ENCODE results near the gene GLDC. TPM values are rescaled to one million over a fixed set of nuclear protein-coding genes. Genes with fewer than 3 reads are reported as not detected.
A peak's percentile ranks its signal among the peaks of the same experiment; 100 is the strongest.
"Not testable (repeated sequence)": the region's sequence is repeated elsewhere in the genome, so short reads cannot be mapped to it uniquely, and the experiment has no call there.

The GLDC gene
- total RNA-seq, result 1.0 and 1.4 TPM in 2 replicates

- Mint-ChIP-seq H3K27me3 (ENCODE audit: low read depth) (peaks cover 67% of the 10 kb centered on the region), H3K36me3 (ENCODE audit: low read depth) (no peaks in the 10 kb centered on the region), H3K27ac (peak within 1 kb of the TSS; percentile 33), H3K4me3 (ENCODE audit: low read depth) (peak within 1 kb of the TSS; percentile 83), H3K9me3 (no peaks in the 10 kb centered on the region), H3K4me1 (ENCODE audit: low read depth) (peaks cover 18% of the 10 kb centered on the region)
- intact Hi-C loops (cut with micrococcal nuclease), result loop anchor here (2.0 kb wide), 1 partner anchor 35 kb away; no protein-coding TSS in a partner anchor
- peak; percentile 17 for DNase-seq (ENCODE audit: low spot score)
Measured at GRCh38 chr9:6645355-6646292, at the start of gene GLDC. TSS of gene GLDC (minus strand) at chr9:6645729. CDS start at chr9:6645499, 230 bp downstream.

GRCh38 chr9:6692881-6693361 lies 47.4 kb upstream of the GLDC start:
- Mint-ChIP-seq H3K27me3 (ENCODE audit: low read depth) (no peaks in the 10 kb centered on the region), H3K4me1 (ENCODE audit: low read depth) (no peaks in the 10 kb centered on the region)

GRCh38 chr9:6692433-6692832 lies 46.9 kb upstream of the GLDC start:
- no peaks in the 10 kb centered on the region for H3K4me1 Mint-ChIP-seq (ENCODE audit: low read depth)
- no peaks in the 10 kb centered on the region for H3K36me3 Mint-ChIP-seq (ENCODE audit: low read depth)
- no peak overlapping the region for H3K4me3 Mint-ChIP-seq (ENCODE audit: low read depth)
- intact Hi-C loops (cut with micrococcal nuclease), result no loop called here
- H3K9me3 Mint-ChIP-seq, result no peaks in the 10 kb centered on the region
- H3K27ac Mint-ChIP-seq, result no peak overlapping the region
- no peaks in the 10 kb centered on the region for H3K27me3 Mint-ChIP-seq (ENCODE audit: low read depth)
- no peak for DNase-seq (ENCODE audit: low spot score)

More at GRCh38 chr9:6692881-6693361, 47.4 kb upstream of the GLDC start:
- H3K9me3 Mint-ChIP-seq, result no peaks in the 10 kb centered on the region
- no peaks in the 10 kb centered on the region for H3K36me3 Mint-ChIP-seq (ENCODE audit: low read depth)
- intact Hi-C loops (cut with micrococcal nuclease), result no loop called here
- H3K4me3 Mint-ChIP-seq (ENCODE audit: low read depth), result no peak overlapping the region
- H3K27ac Mint-ChIP-seq, result no peak overlapping the region
- no peak for DNase-seq (ENCODE audit: low spot score)

DNA sequence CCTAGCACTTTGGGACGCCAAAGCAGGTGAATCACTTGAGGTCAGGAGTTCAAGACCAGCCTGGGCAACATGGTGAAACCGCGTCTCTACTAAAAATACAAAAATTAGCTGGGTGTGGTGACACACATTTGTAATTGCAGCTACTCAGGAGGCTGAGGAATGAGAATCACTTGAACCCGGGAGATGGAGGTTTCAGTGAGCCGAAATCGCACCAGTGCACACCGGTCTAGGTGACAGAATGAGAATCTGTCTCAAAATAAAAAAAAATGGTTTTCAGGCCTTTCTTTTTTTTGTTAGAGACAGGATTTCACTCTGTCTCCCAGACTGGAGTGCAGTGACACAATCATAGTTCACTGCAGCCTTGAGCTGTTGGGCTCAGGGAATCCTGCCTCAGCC lies 45.1 kb upstream of the GLDC start:
- H3K36me3 Mint-ChIP-seq (ENCODE audit: low read depth); DNase-seq (ENCODE audit: low spot score); H3K4me3 Mint-ChIP-seq (ENCODE audit: low read depth); intact Hi-C loops (cut with micrococcal nuclease); H3K27ac Mint-ChIP-seq; H3K27me3 Mint-ChIP-seq (ENCODE audit: low read depth); H3K4me1 Mint-ChIP-seq (ENCODE audit: low read depth); H3K9me3 Mint-ChIP-seq: not testable (repeated sequence)

DNA sequence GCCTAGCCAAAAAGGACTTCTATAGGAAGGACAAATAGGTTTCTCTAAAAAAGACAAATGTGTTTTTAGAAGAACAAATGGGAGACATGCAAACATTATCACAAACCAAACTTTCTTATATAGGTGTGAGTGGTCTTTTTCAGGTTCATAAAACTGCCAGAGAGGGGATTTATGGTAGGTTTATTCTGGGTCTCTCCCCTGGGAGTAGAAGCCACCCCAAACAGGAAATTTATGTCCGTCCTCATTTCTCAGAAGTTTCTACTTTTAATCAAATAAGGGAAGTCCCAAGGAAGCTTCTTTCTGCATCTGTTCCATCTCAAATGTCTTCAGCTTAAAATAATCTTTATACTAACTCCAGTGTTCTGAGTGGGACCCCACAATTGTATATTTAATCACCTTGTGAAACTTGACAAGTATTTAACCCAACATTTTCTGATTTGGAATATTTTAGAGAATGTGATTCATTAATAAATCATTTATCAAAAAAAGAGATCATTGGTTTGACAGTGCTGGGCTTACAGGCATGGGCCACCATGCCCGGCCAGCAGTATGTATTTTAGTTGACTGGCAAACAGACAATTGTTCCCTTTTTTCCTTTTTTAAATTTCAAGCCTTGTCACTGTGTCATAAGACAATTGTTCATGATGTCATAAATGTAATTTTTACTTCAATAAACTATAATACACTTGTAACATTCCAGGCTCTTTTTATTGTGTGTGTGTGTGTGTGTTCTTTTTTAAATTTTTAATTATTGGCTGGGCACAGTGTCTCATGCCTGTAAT lies 44.6 kb upstream of the GLDC start:
- no peaks in the 10 kb centered on the region for H3K4me1 Mint-ChIP-seq (ENCODE audit: low read depth)
- no peaks in the 10 kb centered on the region for H3K36me3 Mint-ChIP-seq (ENCODE audit: low read depth)
- no peak for DNase-seq (ENCODE audit: low spot score)
- no peak overlapping the region for H3K27ac Mint-ChIP-seq
- H3K4me3 Mint-ChIP-seq (ENCODE audit: low read depth), result no peak overlapping the region
- intact Hi-C loops (cut with micrococcal nuclease), result no loop called here
- H3K27me3 Mint-ChIP-seq (ENCODE audit: low read depth), result no peaks in the 10 kb centered on the region
- no peaks in the 10 kb centered on the region for H3K9me3 Mint-ChIP-seq

- Mint-ChIP-seq H3K36me3 (ENCODE audit: low read depth) (peaks cover 8% of the 10 kb centered on the region), H3K9me3 (no peaks in the 10 kb centered on the region), H3K4me3 (ENCODE audit: low read depth) (no peak overlapping the region), H3K27me3 (ENCODE audit: low read depth) (no peaks in the 10 kb centered on the region), H3K4me1 (ENCODE audit: low read depth) (peaks cover 13% of the 10 kb centered on the region), H3K27ac (no peak overlapping the region)
- DNase-seq (ENCODE audit: low spot score), result no peak
- intact Hi-C loops (cut with micrococcal nuclease), result no loop called here
Measured at GRCh38 chr9:6687180-6687579, 41.7 kb upstream of the GLDC start.

DNA sequence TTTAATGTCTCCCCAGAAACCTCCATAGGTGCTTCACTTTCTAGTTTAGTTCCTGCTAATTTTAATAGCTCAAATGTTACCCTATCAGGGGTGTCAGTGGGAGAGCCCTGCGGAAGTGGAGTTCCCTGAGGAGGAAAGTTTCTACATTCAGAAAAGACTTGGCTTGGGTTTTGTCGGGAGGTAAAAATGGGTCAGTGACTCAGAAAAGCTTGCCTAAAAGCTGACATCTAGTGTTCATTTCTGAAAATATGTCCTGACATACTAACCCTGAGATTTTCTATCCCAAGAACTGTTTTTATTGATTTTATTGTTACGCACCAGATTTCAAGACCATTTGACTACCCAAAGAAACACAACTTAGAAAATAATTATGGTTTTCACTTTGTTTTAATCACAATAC lies 40.9 kb upstream of the GLDC start:
- Mint-ChIP-seq H3K27me3 (ENCODE audit: low read depth) (no peaks in the 10 kb centered on the region), H3K36me3 (ENCODE audit: low read depth) (peaks cover 8% of the 10 kb centered on the region), H3K9me3 (no peaks in the 10 kb centered on the region), H3K4me3 (ENCODE audit: low read depth) (no peak overlapping the region), H3K27ac (no peak overlapping the region), H3K4me1 (ENCODE audit: low read depth) (peaks cover 13% of the 10 kb centered on the region)
- intact Hi-C loops (cut with micrococcal nuclease), result no loop called here
- DNase-seq (ENCODE audit: low spot score), result no peak

DNA sequence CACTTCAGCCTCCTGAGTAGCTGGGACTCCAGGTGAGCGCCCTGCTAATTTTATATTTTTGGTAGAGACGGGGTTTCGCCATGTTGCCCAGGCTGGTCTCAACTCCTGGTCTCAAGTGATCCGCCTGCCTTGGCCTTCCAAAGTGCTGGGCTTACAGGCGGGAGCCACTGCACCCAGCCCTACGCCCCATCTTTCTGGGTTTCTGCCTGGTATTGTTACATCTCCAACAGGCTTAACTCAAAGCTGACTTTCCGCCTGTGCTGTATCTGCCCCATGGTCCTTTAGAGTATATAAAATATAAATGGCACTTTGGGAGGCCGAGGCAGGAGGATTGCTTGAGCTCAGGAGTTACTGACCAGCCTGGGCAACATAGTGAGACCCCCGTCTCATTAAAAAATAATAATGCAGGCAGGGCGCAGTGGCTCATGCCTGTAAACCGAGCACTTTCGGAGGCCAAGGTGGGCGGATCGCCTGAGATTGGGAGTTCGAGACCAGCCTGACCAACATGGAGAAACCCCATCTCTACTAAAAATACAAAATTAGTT lies 36.5 kb upstream of the GLDC start:
- Mint-ChIP-seq H3K36me3 (ENCODE audit: low read depth) (peaks cover 8% of the 10 kb centered on the region), H3K4me3 (ENCODE audit: low read depth) (peak overlapping the region; percentile 93), H3K27ac (peak overlapping the region; percentile 99), H3K4me1 (ENCODE audit: low read depth) (peaks cover 17% of the 10 kb centered on the region), H3K27me3 (ENCODE audit: low read depth) (no peaks in the 10 kb centered on the region), H3K9me3 (no peaks in the 10 kb centered on the region)
- no peak for DNase-seq (ENCODE audit: low spot score)
- intact Hi-C loops (cut with micrococcal nuclease), result loop anchor here (1.0 to 5.0 kb wide), 8 partner anchors 22 to 830 kb away; partner anchors contain the start of genes KDM4C and UHRF2

- no peaks in the 10 kb centered on the region for H3K9me3 Mint-ChIP-seq
- peaks cover 8% of the 10 kb centered on the region for H3K36me3 Mint-ChIP-seq (ENCODE audit: low read depth)
- peak overlapping the region; percentile 93 for H3K4me3 Mint-ChIP-seq (ENCODE audit: low read depth)
- H3K27me3 Mint-ChIP-seq (ENCODE audit: low read depth), result no peaks in the 10 kb centered on the region
- H3K27ac Mint-ChIP-seq, result peak overlapping the region; percentile 99
- intact Hi-C loops (cut with micrococcal nuclease), result loop anchor here (1.0 to 5.0 kb wide), 8 partner anchors 23 to 829 kb away; partner anchors contain the start of genes KDM4C and UHRF2
- H3K4me1 Mint-ChIP-seq (ENCODE audit: low read depth), result peaks cover 17% of the 10 kb centered on the region
- peak; percentile 89 for DNase-seq (ENCODE audit: low spot score)
Measured at GRCh38 chr9:6681147-6681956, 35.8 kb upstream of the GLDC start.

DNA sequence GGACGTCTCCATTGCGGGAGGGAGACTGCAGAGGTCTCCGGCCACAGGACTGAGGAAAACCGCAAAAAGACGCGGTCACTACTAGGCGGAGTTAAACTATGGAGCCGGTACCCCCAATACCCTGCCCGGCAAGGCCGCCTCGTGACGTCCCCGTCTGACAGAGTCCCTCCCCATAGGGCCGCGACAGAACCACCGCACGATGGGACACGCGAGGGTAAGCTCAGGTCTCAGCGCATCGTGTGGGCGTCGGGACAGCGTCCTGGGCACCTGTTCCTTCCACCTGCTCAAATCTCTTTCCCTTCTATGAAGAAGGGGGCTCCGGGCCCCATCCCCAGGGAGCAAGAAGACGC lies 35.2 kb upstream of the GLDC start:
- intact Hi-C loops (cut with micrococcal nuclease), result loop anchor here (1.0 to 5.0 kb wide), 8 partner anchors 24 to 828 kb away; partner anchors contain the start of genes KDM4C and UHRF2
- peaks cover 17% of the 10 kb centered on the region for H3K4me1 Mint-ChIP-seq (ENCODE audit: low read depth)
- peaks cover 8% of the 10 kb centered on the region for H3K36me3 Mint-ChIP-seq (ENCODE audit: low read depth)
- peak overlapping the region; percentile 93 for H3K4me3 Mint-ChIP-seq (ENCODE audit: low read depth)
- no peak for DNase-seq (ENCODE audit: low spot score)
- H3K27me3 Mint-ChIP-seq (ENCODE audit: low read depth), result no peaks in the 10 kb centered on the region
- peak overlapping the region; percentile 99 for H3K27ac Mint-ChIP-seq
- no peaks in the 10 kb centered on the region for H3K9me3 Mint-ChIP-seq

DNA sequence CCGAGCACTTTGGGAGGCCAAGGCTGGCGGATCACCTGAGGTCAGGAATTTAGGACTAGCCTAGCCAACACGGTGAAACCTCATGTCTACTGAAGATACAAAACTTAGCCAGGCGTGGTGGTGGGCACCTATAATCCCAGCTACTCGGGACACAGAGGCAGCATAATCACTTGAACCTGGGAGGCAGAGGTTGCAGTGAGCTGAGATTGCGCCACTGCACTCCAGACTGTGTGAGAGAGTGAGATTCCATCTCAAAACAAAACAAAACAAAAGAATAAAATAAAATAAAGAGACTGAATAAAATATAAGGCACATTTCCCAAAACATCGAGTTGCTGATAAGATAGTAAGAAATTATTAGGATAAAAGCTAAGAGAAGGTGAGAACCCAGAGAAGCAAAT lies 32.3 kb upstream of the GLDC start:
- Mint-ChIP-seq H3K4me1 (ENCODE audit: low read depth) (peaks cover 7% of the 10 kb centered on the region), H3K27me3 (ENCODE audit: low read depth) (no peaks in the 10 kb centered on the region), H3K36me3 (ENCODE audit: low read depth) (no peaks in the 10 kb centered on the region), H3K4me3 (ENCODE audit: low read depth) (no peak overlapping the region), H3K27ac (no peak overlapping the region), H3K9me3 (no peaks in the 10 kb centered on the region)
- intact Hi-C loops (cut with micrococcal nuclease), result no loop called here
- DNase-seq (ENCODE audit: low spot score), result no peak

Data from activated T-helper 2 cell treated with anti-CD3 and anti-CD28 coated beads, Interferon-gamma antibody, Interleukin-2, Interleukin-4, amounts not matched to agents 10 μg/mL and 5 μg/mL and 100 μg/mL, durations not matched to agents 14 hours and 24 hours and 36 hours (primary cell).